ENCODE data around the gene TPRX1. TPM values are rescaled to one million over a fixed set of nuclear protein-coding genes. Genes with fewer than 3 reads are reported as not detected.
"Not testable (repeated sequence)": the region's sequence is repeated elsewhere in the genome, so short reads cannot be mapped to it uniquely, and the experiment has no call there.

Gene TPRX1
- total and polyA plus RNA-seq, 9 of the 15 experiments (the other 6 are each of a cell fraction or from before 2014, with no cell fraction given), result not detected

- H3K9me3 ChIP-seq (replicated peaks; ENCODE audit: control insufficient read depth, insufficient read depth, low read depth, low read length); H3K9ac ChIP-seq (ENCODE audit: insufficient read depth in 1 of 2, low read depth in 2 of 2, low read length in 2 of 2); ATAC-seq; H3K79me2 ChIP-seq (ENCODE audit: control insufficient read depth, insufficient read depth, low read length); H3K4me1 ChIP-seq (replicated peaks in 1 of 2; ENCODE audit: control insufficient read depth in 2 of 2, insufficient read depth in 2 of 2, low read length in 2 of 2); H3K4me2 ChIP-seq (ENCODE audit: insufficient read depth, low read length); H3K27me3 ChIP-seq (ENCODE audit: control insufficient read depth in 2 of 2, insufficient read depth in 2 of 2, low read length in 2 of 2); H2AFZ ChIP-seq (ENCODE audit: low read depth, low read length); FAIRE-seq; H3K27ac ChIP-seq (ENCODE audit: extremely low read depth, low read depth, low read length); H4K20me1 ChIP-seq (replicated peaks; ENCODE audit: control insufficient read depth, insufficient read depth, low read length); intact Hi-C loops (cut with micrococcal nuclease); BruUV-seq (replicated peaks); H3K9me1 ChIP-seq (ENCODE audit: control insufficient read depth, insufficient read depth, low read length); DNase-seq (ENCODE audit: extremely low read depth in 1 of 4, low spot score in 3 of 4); H3K4me3 ChIP-seq: not testable (repeated sequence)
- H3K36me3 ChIP-seq (ENCODE audit: control insufficient read depth, insufficient read depth, low read length), result peaks cover 26% of the 10 kb centered on the region; the same call in 2 of the 3 replicates
- WGBS (ENCODE audit: insufficient coverage, low coverage, missing lambda C conversion rate), result 65% methylated on average over 9 of the region's 10 CpGs
- CTCF ChIA-PET (ENCODE audit: low intra/inter-chr PET ratio), result interaction anchor here (2.4 to 3.0 kb wide), 2 partner anchors 21 to 88 kb away, joined by 18 to 30 read pairs; no protein-coding TSS in a partner anchor
- POLR2A ChIA-PET, result interaction anchor here (1.0 kb wide), 1 partner anchor 9 kb away, joined by 6 read pairs; the partner anchor contains the start of gene SELENOW
- in situ Hi-C loops (cut with MboI), result loop anchor here (5.0 kb wide), 1 partner anchor 75 kb away; the partner anchor contains the start of gene EHD2
These were observed 17.0 kb downstream of the TPRX1 start for GRCh38 chr19:47787307-47787706.

GRCh38 chr19:47786566-47786965, 17.8 kb downstream of the TPRX1 start:
- Histone ChIP-seq H3K4me1 (replicated peaks in 1 of 2; ENCODE audit: control insufficient read depth in 2 of 2, insufficient read depth in 2 of 2, low read length in 2 of 2) (no peaks in the 10 kb centered on the region; a peak in 1 of 5 replicates), H3K4me3 (no peak overlapping the region), H3K27me3 (ENCODE audit: control insufficient read depth in 2 of 2, insufficient read depth in 2 of 2, low read length in 2 of 2) (no peaks in the 10 kb centered on the region), H3K4me2 (ENCODE audit: insufficient read depth, low read length) (no peak overlapping the region), H3K9ac (ENCODE audit: insufficient read depth in 1 of 2, low read depth in 2 of 2, low read length in 2 of 2) (no peak overlapping the region), H3K36me3 (ENCODE audit: control insufficient read depth, insufficient read depth, low read length) (peaks cover 33% of the 10 kb centered on the region; the same call in 2 of the 3 replicates), H2AFZ (ENCODE audit: low read depth, low read length) (no peak overlapping the region), H3K9me3 (replicated peaks; ENCODE audit: control insufficient read depth, insufficient read depth, low read depth, low read length) (no peaks in the 10 kb centered on the region), H3K79me2 (ENCODE audit: control insufficient read depth, insufficient read depth, low read length) (no peaks in the 10 kb centered on the region), H4K20me1 (replicated peaks; ENCODE audit: control insufficient read depth, insufficient read depth, low read length) (no peaks in the 10 kb centered on the region), H3K9me1 (ENCODE audit: control insufficient read depth, insufficient read depth, low read length) (peaks cover 3% of the 10 kb centered on the region), H3K27ac (ENCODE audit: extremely low read depth, low read depth, low read length) (no peak overlapping the region)
- in situ Hi-C loops (cut with MboI) (loop anchor here (5.0 kb wide), 1 partner anchor 74 kb away; the partner anchor contains the start of gene EHD2), intact Hi-C loops (cut with micrococcal nuclease) (no loop called here)
- ATAC-seq, result no peak
- no peak for TF ChIP-seq KAT2B (IDR thresholded peaks at IDR 0.05; ENCODE audit: low read depth, low read length)
- TF ChIP-seq HMG20A (CRISPR knock-in tag; conservative IDR thresholded peaks at IDR 0.05), result no peak
- TF ChIP-seq ZNF512 (tag; IDR thresholded peaks at IDR 0.05), result no peak
- TF ChIP-seq ZFP1 (CRISPR knock-in tag; IDR thresholded peaks at IDR 0.05), result no peak
- no peak for TF ChIP-seq HBP1 (CRISPR knock-in tag; IDR thresholded peaks at IDR 0.05)
- no peak for TF ChIP-seq MXD1 (CRISPR knock-in tag; IDR thresholded peaks at IDR 0.05; ENCODE audit: borderline replicate concordance, poor library complexity, severe bottlenecking)
- no peak for TF ChIP-seq KLF10 (CRISPR knock-in tag; IDR thresholded peaks at IDR 0.05)
- POLR2A ChIA-PET, result no interaction called here
- CTCF ChIA-PET (ENCODE audit: low intra/inter-chr PET ratio), result interaction anchor here (3.0 kb wide), 1 partner anchor 21 kb away, joined by 30 read pairs; no protein-coding TSS in a partner anchor
- BruUV-seq (replicated peaks), result no TSS peak
- DNase-seq (ENCODE audit: extremely low read depth in 1 of 4, low spot score in 3 of 4), result no peak
- 78% methylated on average over 7 of the region's 7 CpGs for WGBS (ENCODE audit: insufficient coverage, low coverage, missing lambda C conversion rate)
- FAIRE-seq, result no peak
